Liver (tissue), 3 donors: Measurements from ENCODE around the gene LSM2.

Experiments
- CTCF ChIP-seq: fragments of 150-350 bp; IDR thresholded peaks from 2 replicates; pipeline ENCODE4 v1.5.1; 2017; ENCODE audit warnings: improper control_type of control experiment, low read depth, low read length; ENCODE audit not compliant: missing input control
- MAX ChIP-seq: IDR thresholded peaks from 2 replicates; pipeline ENCODE4 v1.6.1; 2016; ENCODE audit warnings: antibody characterized with exemption
- RXRA ChIP-seq, 2 donors: IDR thresholded peaks; 2 replicates each; pipeline ENCODE4 v1.6.1; 2017 to 2018; ENCODE audit warnings: antibody characterized with exemption in 2 of 2, mild to moderate bottlenecking in 1 of 2
- SP1 ChIP-seq: IDR thresholded peaks from 2 replicates; pipeline ENCODE4 v1.6.1; 2018; ENCODE audit warnings: antibody characterized with exemption, mild to moderate bottlenecking
- TAF1 ChIP-seq: conservative IDR thresholded peaks from 2 replicates; pipeline ENCODE4 v1.6.1; 2016; ENCODE audit warnings: antibody characterized with exemption, mild to moderate bottlenecking
- ZBTB33 ChIP-seq: IDR thresholded peaks from 2 replicates; pipeline ENCODE4 v1.6.1; 2016; ENCODE audit warnings: antibody characterized with exemption
- donor health status: healthy.
- donor health status: healthy.

- TF ChIP-seq CTCF (no peak), RXRA (IDR thresholded peaks at IDR 0.05) (no peak), TAF1 (no peak), MAX (no peak), ZBTB33 (no peak), SP1 (no peak)
Measured at GRCh38 chr6:31761343-31761742, 45.4 kb downstream of the LSM2 start.
